MCF 10A (cell line): ENCODE data around the gene TNFRSF1B. TPM values are rescaled to one million over a fixed set of nuclear protein-coding genes. Genes with fewer than 3 reads are reported as not detected.

ENCODE experiments used
- BruUV-seq: library from RNA; stranded (reverse); fragments of 400-500 nt; replicated peaks from 2 replicates; lab custom pipeline; 2021; lab: Mats Ljungman, UMichigan
- CTCF ChIA-PET: fragments of 300-600 bp; sonication (Branson Sonifier 250); formaldehyde crosslinking; extraction: SDS; loops from one replicate; lab custom pipeline; 2021; ENCODE audit warnings: antibody characterized with exemption, inconsistent platforms; lab: Yijun Ruan, JAX
- POLR2A ChIA-PET: fragments of 300-600, 350-650 bp; sonication (Branson Sonifier 250); formaldehyde crosslinking; extraction: SDS; loops from one replicate; lab custom pipeline; 2020; ENCODE audit warnings: antibody characterized with exemption, inconsistent platforms; lab: Yijun Ruan, JAX
- DNase-seq: peaks from one replicate; pipeline ENCODE4 v3.0.0-alpha.2; 2018; ENCODE audit not compliant: unreplicated experiment
- H3K27ac Mint-ChIP-seq: one replicate; pipeline ENCODE4 v1.8.0; 2022; ENCODE audit warnings: mild to moderate bottlenecking, low read depth, mixed read lengths; ENCODE audit not compliant: unreplicated experiment
- H3K27me3 Mint-ChIP-seq: one replicate; pipeline ENCODE4 v1.8.0; 2022; ENCODE audit warnings: mixed read lengths; ENCODE audit not compliant: insufficient read depth, unreplicated experiment
- H3K36me3 Mint-ChIP-seq: one replicate; pipeline ENCODE4 v1.8.0; 2022; ENCODE audit warnings: mild to moderate bottlenecking, moderate library complexity, mixed read lengths; ENCODE audit not compliant: insufficient read depth, unreplicated experiment
- H3K4me1 Mint-ChIP-seq: one replicate; pipeline ENCODE4 v1.8.0; 2022; ENCODE audit warnings: mixed read lengths; ENCODE audit not compliant: insufficient read depth, unreplicated experiment
- H3K4me3 Mint-ChIP-seq: one replicate; pipeline ENCODE4 v1.8.0; 2022; ENCODE audit warnings: mild to moderate bottlenecking, moderate library complexity, mixed read lengths; ENCODE audit not compliant: unreplicated experiment
- H3K9me3 Mint-ChIP-seq: one replicate; pipeline ENCODE4 v1.8.0; 2022; ENCODE audit warnings: mixed read lengths; ENCODE audit not compliant: unreplicated experiment
- CTCF ChIP-seq: fragments of 200-600 bp; IDR thresholded peaks from one replicate; pipeline ENCODE4 v1.8.0; 2022; ENCODE audit warnings: antibody characterized with exemption, mild to moderate bottlenecking; ENCODE audit not compliant: unreplicated experiment
- intact Hi-C: fragments of 100-400 bp; cut with micrococcal nuclease; formaldehyde crosslinking; loops from 2 replicates; pipeline ENCODE4 v1.14.1; 2022
- total RNA-seq: library from RNA; stranded (reverse); gene quantifications from 2 replicates; pipeline ENCODE4 v1.2.3, GENCODE V29; 2022

TNFRSF1B gene
- total RNA-seq, 1 experiment from 2014 or later, result not detected

- H3K36me3 Mint-ChIP-seq, result peaks cover 91% of the 10 kb centered on the region
- no peak overlapping the region for H3K4me3 Mint-ChIP-seq
- intact Hi-C loops, result no loop called here
- BruUV-seq, result no TSS peak
- H3K4me1 Mint-ChIP-seq, result peaks cover 15% of the 10 kb centered on the region
- DNase-seq, result no peak
- TF ChIP-seq CTCF, result no peak
- ChIA-PET CTCF (no interaction called here), POLR2A (interaction anchor here (0.9 kb wide), 1 partner anchor 16 kb away, joined by 3 read pairs; no protein-coding TSS in a partner anchor)
- no peaks in the 10 kb centered on the region for H3K27me3 Mint-ChIP-seq
- no peaks in the 10 kb centered on the region for H3K9me3 Mint-ChIP-seq
- no peak overlapping the region for H3K27ac Mint-ChIP-seq
These were observed 82.4 kb downstream of the TNFRSF1B start for GRCh38 chr1:12249181-12249580.

GRCh38 chr1:12249748-12250147 lies 83.0 kb downstream of the TNFRSF1B start:
- Mint-ChIP-seq H3K4me3 (no peak overlapping the region), H3K27me3 (no peaks in the 10 kb centered on the region), H3K9me3 (no peaks in the 10 kb centered on the region), H3K4me1 (peaks cover 9% of the 10 kb centered on the region), H3K27ac (no peak overlapping the region), H3K36me3 (peaks cover 91% of the 10 kb centered on the region)
- DNase-seq, result no peak
- POLR2A ChIA-PET, result interaction anchor here (0.7 kb wide), 1 partner anchor 268 kb away, joined by 3 read pairs; no protein-coding TSS in a partner anchor
- no TSS peak for BruUV-seq
- intact Hi-C loops, result no loop called here
- no peak for TF ChIP-seq CTCF
- CTCF ChIA-PET, result no interaction called here

GRCh38 chr1:12251442-12251841 lies 84.7 kb downstream of the TNFRSF1B start:
- TF ChIP-seq CTCF, result no peak
- no peak for DNase-seq
- POLR2A ChIA-PET, result no interaction called here
- Mint-ChIP-seq H3K27me3 (no peaks in the 10 kb centered on the region), H3K9me3 (no peaks in the 10 kb centered on the region), H3K4me3 (no peak overlapping the region), H3K36me3 (peaks cover 89% of the 10 kb centered on the region), H3K27ac (peak overlapping the region; percentile 18), H3K4me1 (no peaks in the 10 kb centered on the region)
- CTCF ChIA-PET, result no interaction called here
- BruUV-seq, result no TSS peak
- intact Hi-C loops, result no loop called here

- Mint-ChIP-seq H3K27me3 (no peaks in the 10 kb centered on the region), H3K36me3 (peaks cover 94% of the 10 kb centered on the region), H3K9me3 (no peaks in the 10 kb centered on the region), H3K4me3 (no peak overlapping the region), H3K27ac (no peak overlapping the region), H3K4me1 (no peaks in the 10 kb centered on the region)
- no peak for DNase-seq
- BruUV-seq, result no TSS peak
- POLR2A ChIA-PET, result interaction anchor here (1.3 kb wide), 1 partner anchor 16 kb away, joined by 4 read pairs; no protein-coding TSS in a partner anchor
- TF ChIP-seq CTCF, result no peak
- intact Hi-C loops, result no loop called here
- CTCF ChIA-PET, result no interaction called here
These were observed 89.1 kb downstream of the TNFRSF1B start for GRCh38 chr1:12255913-12256312.
